Measurements from ENCODE around the gene SLC39A7.
A peak's percentile ranks its signal among the peaks of the same experiment; 100 is the strongest.

Gene SLC39A7

DNA sequence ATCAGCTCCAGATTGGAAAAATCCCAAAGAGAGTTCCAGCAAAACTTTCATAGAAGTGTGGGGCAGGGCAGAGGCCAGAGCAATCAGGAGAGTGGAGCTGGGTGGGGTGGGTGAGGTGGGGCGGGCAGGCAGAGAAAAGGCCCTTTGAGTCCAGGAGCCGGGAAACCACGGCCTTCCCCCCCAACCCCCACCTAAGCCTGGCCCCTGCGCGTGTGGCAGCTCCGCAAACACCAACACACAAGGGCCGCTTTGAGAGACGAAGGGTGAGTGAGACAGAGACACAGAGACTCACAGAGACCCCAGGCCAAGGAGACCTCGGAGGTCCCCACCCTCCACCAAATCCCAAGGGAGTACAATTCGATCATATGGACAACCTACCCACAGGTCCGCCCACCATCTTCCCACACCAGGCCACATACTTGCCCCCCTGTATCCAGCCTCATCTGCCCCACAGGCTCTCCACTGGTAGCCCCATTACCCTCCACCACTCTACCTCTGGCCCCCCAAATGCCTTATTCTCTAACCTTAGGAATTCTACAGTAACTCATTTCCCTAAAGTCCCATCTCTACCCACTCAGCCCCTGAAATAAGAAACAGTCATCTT lies 10.1 kb upstream of the SLC39A7 start:
- DNase-seq (ENCODE audit: low read depth) = no peak

DNA sequence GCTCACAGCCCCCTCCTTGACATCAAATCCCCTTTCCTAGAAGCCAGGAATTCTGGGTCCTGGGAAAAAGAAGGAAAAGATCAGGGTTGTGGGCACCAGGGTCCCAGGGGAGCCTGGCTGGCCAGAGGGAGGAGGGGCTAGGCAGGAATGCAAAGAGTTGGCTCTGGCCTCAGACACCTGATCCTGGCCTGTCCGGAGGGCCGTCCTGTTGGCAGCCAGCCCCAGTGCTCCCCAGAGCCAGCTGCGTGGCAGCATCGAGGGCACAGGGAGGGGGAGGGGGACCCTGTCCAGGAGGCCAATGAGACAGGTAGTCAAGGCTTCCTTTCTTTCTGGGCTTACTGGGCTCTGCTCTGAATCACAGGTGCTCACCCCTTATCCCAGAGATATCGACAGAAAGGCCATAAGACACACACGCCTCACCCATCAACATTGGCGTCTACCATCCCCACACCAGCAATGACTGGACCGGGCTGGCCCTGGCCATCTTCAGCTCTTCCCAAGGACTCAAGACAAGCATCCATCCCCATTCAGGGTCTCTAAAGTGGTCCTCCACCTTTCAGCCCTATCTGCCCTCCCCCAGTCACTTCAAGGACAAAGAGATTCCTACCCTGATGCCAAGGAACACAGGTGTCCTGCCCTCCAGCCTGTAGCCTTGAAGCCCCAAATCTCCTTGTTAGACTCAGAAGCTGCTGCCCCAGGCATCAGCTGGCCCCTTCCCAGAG lies 9.1 kb upstream of the SLC39A7 start:
- no peak for DNase-seq (ENCODE audit: low read depth)

- DNase-seq (ENCODE audit: low read depth) = no peak
Measured at GRCh38 chr6:33192105-33192646, 8.5 kb upstream of the SLC39A7 start, which contains the start of gene COL11A2. Gene COL11A2, minus strand, starts transcription at chr6:33192467. Its CDS starts 227 bp downstream, at chr6:33192240.

GRCh38 chr6:33192671-33193602 lies 7.7 kb upstream of the SLC39A7 start:
- DNase-seq (ENCODE audit: low read depth) = no peak

DNA sequence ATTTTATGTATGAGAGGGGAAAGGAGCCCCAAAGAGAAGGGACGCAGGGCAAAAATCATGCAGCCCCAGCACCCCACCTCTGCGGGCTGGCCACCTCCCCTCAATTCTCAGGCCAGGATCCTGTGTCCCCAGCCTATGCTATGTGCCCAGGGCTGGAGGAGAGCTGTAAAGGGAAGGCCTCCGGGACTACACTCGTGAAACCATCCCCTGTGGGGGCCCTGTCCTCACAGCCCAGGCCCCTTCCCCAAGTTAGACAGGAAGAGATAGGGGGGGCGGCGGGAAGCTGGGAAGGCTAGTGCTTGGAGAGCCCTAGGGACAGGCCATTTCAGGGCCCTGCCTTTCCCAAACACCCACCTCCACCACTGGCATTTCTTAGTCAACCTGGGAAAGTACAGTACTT lies 7.0 kb upstream of the SLC39A7 start:
- no peak for DNase-seq (ENCODE audit: low read depth)

- DNase-seq (ENCODE audit: low read depth) = no peak
Measured at GRCh38 chr6:33194431-33194979, 6.2 kb upstream of the SLC39A7 start.

- DNase-seq (ENCODE audit: low read depth) = no peak
Measured at GRCh38 chr6:33195304-33196165, 5.1 kb upstream of the SLC39A7 start.

GRCh38 chr6:33197431-33198048 lies 3.1 kb upstream of the SLC39A7 start:
- no peak for DNase-seq (ENCODE audit: low read depth)

DNA sequence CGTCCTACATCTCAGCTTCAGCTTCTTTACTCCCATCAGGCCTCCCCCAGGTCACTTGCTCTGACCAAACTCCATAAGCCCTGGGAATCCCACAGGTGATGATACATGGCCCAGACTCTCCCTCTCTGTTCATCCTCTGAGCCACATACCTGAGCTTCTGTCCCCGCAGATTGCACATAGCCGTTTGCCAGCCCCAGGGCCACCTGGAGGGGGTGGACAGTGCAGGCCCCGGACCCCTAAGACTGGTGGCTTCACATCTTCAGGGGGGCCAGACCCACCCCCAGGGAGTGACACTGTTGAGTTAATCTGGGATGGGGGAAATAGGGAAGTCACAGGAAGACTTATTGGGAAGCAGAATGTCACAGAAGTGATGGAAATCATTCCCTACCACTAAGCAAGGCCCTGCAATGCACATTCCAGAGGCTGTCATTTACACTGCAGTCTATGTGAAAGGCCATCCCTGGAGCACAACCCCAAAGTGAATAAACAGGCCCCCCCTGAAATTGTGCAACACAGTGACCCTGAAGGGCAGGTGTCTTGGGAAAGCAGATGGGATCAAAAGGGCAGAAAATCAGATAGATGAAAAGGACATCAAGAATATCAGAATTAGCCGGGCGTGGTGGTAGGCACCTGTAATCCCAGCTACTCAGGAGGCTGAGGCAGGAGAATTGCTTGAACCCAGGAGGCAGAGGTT lies 2.4 kb upstream of the SLC39A7 start:
- DNase-seq (ENCODE audit: low read depth) = no peak

DNA sequence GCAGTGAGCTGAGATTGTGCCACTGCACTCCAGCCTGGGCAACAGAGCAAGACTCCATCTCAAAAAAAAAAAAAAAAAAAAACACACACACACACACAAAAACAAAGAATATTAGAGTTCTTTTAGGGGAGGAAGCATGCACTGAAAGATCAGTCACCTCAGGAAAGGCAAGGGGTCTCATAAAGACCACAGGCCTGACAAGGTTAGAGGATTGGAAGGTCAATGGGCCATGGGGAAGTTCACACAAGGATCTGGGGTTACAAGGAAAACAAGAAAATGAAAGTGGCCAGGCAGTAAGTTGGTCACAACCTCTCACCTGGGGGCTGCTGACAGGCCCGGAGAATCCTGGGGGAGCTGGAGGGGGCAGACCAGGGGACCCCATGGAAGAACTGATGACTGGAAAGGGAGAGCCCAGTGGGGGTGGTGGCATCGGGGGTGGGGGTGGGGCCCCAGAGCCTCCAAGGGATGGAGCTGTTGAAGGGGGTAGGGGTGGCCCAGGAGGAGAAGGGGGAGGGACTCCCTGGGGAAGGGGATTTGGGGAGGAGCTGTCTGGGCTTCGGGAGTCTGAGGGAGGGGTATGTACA lies 1.7 kb upstream of the SLC39A7 start:
- DNase-seq (ENCODE audit: low read depth) = no peak

DNA sequence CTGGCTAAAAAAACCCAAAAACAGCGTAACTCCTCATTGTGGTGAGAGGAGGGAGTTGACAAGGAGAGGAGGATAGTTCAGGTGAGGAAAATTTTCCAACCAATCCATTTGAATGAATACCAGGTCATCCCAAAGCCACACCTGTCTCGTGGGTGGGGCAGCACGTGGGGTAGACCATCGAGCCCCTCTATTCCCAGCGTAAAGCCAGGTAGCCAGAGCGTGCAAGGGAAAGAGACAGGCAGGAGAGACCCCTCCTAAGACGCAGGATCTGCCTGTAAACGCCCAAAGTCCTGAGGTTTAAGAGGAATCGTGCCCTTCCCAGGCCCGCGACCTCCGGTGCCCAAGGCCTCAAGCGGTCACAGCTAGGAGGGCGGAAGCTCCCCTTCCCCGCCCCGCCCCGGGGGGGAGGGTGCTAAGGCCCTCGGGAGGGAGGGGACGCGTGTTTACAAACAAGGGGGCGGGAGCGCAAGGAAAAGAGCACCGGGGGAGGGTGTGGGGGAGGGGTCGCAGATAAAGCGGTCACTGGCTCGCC lies 914 bp upstream of the SLC39A7 start:
- peak; percentile 63 for DNase-seq (ENCODE audit: low read depth)

DNA sequence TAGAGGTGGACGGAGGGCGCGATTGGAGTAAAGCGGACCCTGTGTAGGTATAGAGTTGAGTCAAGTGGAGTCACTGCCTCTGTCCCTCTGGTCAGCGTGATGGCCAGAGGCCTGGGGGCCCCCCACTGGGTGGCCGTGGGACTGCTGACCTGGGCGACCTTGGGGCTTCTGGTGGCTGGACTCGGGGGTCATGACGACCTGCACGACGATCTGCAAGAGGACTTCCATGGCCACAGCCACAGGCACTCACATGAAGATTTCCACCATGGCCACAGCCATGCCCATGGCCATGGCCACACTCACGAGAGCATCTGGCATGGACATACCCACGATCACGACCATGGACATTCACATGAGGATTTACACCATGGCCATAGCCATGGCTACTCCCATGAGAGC lies 479 bp downstream of the SLC39A7 start:
- DNase-seq (ENCODE audit: low read depth) = no peak

GRCh38 chr6:33201935-33202334 lies 1.3 kb downstream of the SLC39A7 start:
- DNase-seq (ENCODE audit: low read depth) = no peak

- no peak for DNase-seq (ENCODE audit: low read depth)
Measured at GRCh38 chr6:33202799-33203198, 2.1 kb downstream of the SLC39A7 start.

- no peak for DNase-seq (ENCODE audit: low read depth)
Measured at GRCh38 chr6:33203443-33204164, 2.9 kb downstream of the SLC39A7 start.

DNA sequence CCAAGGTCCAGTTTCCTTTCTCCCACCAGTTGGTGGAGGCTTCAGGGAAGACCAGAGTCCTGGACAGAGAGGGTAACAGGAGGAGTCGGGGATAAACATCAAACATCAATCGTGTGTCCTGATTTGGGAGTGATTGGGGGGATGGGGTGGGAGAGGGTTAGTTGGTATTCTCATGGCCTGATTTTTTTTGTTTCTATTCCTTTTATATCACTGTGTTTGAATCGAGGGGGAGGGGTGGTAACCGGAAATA lies 3.4 kb downstream of the SLC39A7 start:
- no peak for DNase-seq (ENCODE audit: low read depth)

GRCh38 chr6:33204415-33205190 lies 3.9 kb downstream of the SLC39A7 start, which contains the start of gene HSD17B8:
Gene HSD17B8, plus strand, starts transcription at chr6:33204655. Its CDS starts 14 bp downstream, at chr6:33204669.
- DNase-seq (ENCODE audit: low read depth) = peak; percentile 88

Data from T-helper 22 cell (primary cell).